IMR-90 (cell line): ENCODE measurements around the gene TSR3. TPM values are rescaled to one million over a fixed set of nuclear protein-coding genes. Genes with fewer than 3 reads are reported as not detected.

Experiments used
- ATAC-seq: fragments of 200-7000 bp; cut with Tn5 transposase; 2 replicates; pipeline ENCODE4 v1.9.1; 2020; ENCODE audit warnings: low read depth, mild to moderate bottlenecking, moderate library complexity
- BruUV-seq: library from RNA; stranded (reverse); fragments of 400-500 nt; replicated peaks from 2 replicates; lab custom pipeline; 2021; lab: Mats Ljungman, UMichigan
- CTCF ChIA-PET: fragments of 300-600 bp; formaldehyde crosslinking; extraction: SDS; loops from one replicate; lab custom pipeline; 2021; ENCODE audit warnings: antibody characterized with exemption; lab: Yijun Ruan, JAX
- POLR2A ChIA-PET: fragments of 300-600 bp; sonication (Branson Sonifier 250); formaldehyde crosslinking; loops from one replicate; lab custom pipeline; 2022; ENCODE audit warnings: antibody characterized with exemption; ENCODE audit not compliant: unreplicated experiment; lab: Charles Lee
- DNase-seq: peaks from one replicate; pipeline ENCODE4 v3.0.0; 2013
- H2AFZ ChIP-seq: replicated peaks from 2 replicates; pipeline ENCODE3; 2013; ENCODE audit warnings: low read length, mild to moderate bottlenecking; ENCODE audit not compliant: poor library complexity
- H2AK5ac ChIP-seq: 2 replicates; pipeline ENCODE4 v1.6.1; 2013; ENCODE audit warnings: low read depth, low read length, inconsistent platforms
- H2AK9ac ChIP-seq: replicated peaks from 2 replicates; pipeline ENCODE3; 2013; ENCODE audit warnings: mild to moderate bottlenecking, low read depth, low read length, moderate library complexity; ENCODE audit not compliant: poor library complexity
- H2BK120ac ChIP-seq: 2 replicates; pipeline ENCODE4 v1.6.1; 2013; ENCODE audit warnings: low read depth, low read length, inconsistent platforms
- H2BK15ac ChIP-seq: 3 replicates; pipeline ENCODE4 v1.6.1; 2013; ENCODE audit warnings: low read depth, low read length, inconsistent platforms
- H2BK20ac ChIP-seq: 2 replicates; pipeline ENCODE4 v1.6.1; 2013; ENCODE audit warnings: low read depth, mild to moderate bottlenecking, inconsistent platforms, low read length, moderate library complexity
- H2BK5ac ChIP-seq: 2 replicates; pipeline ENCODE4 v1.6.1; 2013; ENCODE audit warnings: mild to moderate bottlenecking, low read depth, low read length, inconsistent platforms; ENCODE audit not compliant: poor library complexity, severe bottlenecking
- H3K14ac ChIP-seq: replicated peaks from 2 replicates; pipeline ENCODE4 v1.6.1; 2013; ENCODE audit warnings: low read depth, low read length, inconsistent platforms
- H3K18ac ChIP-seq: 2 replicates; pipeline ENCODE4 v1.6.1; 2013; ENCODE audit warnings: low read depth, low read length, control low read depth
- H3K23ac ChIP-seq: 2 replicates; pipeline ENCODE4 v1.6.1; 2013; ENCODE audit warnings: low read depth, low read length, inconsistent platforms
- H3K27ac ChIP-seq: 2 replicates; pipeline ENCODE4 v1.5.1; 2013; ENCODE audit warnings: mild to moderate bottlenecking, control low read depth, low read length; ENCODE audit not compliant: insufficient read depth
- H3K27me3 ChIP-seq: 2 replicates; pipeline ENCODE4 v1.6.1; 2013; ENCODE audit warnings: low read length; ENCODE audit not compliant: control insufficient read depth, insufficient read depth
- H3K36me3 ChIP-seq: 2 replicates; pipeline ENCODE4 v1.6.1; 2013; ENCODE audit warnings: low read length, mixed read lengths; ENCODE audit not compliant: control insufficient read depth, insufficient read depth
- H3K4ac ChIP-seq: 2 replicates; pipeline ENCODE4 v1.6.1; 2013; ENCODE audit warnings: low read depth, low read length, inconsistent platforms
- H3K4me1 ChIP-seq: 2 replicates; pipeline ENCODE4 v1.6.1; 2013; ENCODE audit warnings: low read length, mixed read lengths; ENCODE audit not compliant: control insufficient read depth, insufficient read depth
- H3K4me2 ChIP-seq: 2 replicates; pipeline ENCODE4 v1.6.1; 2013; ENCODE audit warnings: low read depth, mild to moderate bottlenecking, control low read depth, low read length, moderate library complexity
- H3K4me3 ChIP-seq: 2 replicates; pipeline ENCODE4 v1.5.1; 2013; ENCODE audit warnings: low read depth, mild to moderate bottlenecking, control low read depth, low read length, moderate library complexity; ENCODE audit not compliant: insufficient read depth
- H3K56ac ChIP-seq: 2 replicates; pipeline ENCODE4 v1.6.1; 2013; ENCODE audit warnings: low read length, inconsistent platforms; ENCODE audit not compliant: insufficient read depth; ENCODE audit errors: extremely low read depth
- H3K79me1 ChIP-seq, 2 experiments: 2 replicates each; pipeline ENCODE4 v1.6.1; 2013; ENCODE audit warnings: low read length in 2 of 2, inconsistent platforms in 1 of 2, low read depth in 1 of 2
- H3K9ac ChIP-seq: 2 replicates; pipeline ENCODE4 v1.6.1; 2013; ENCODE audit warnings: low read depth, low read length, control low read depth
- H3K9me1 ChIP-seq: 2 replicates; pipeline ENCODE4 v1.6.1; 2013; ENCODE audit warnings: low read length, inconsistent platforms; ENCODE audit not compliant: insufficient read depth
- H3K9me3 ChIP-seq: 2 replicates; pipeline ENCODE4 v1.6.1; 2013; ENCODE audit warnings: low read length; ENCODE audit not compliant: control insufficient read depth, insufficient read depth
- H4K20me1 ChIP-seq: 2 replicates; pipeline ENCODE4 v1.6.1; 2013; ENCODE audit warnings: low read length, inconsistent platforms; ENCODE audit not compliant: insufficient read depth
- H4K5ac ChIP-seq: 2 replicates; pipeline ENCODE4 v1.6.1; 2013; ENCODE audit warnings: mild to moderate bottlenecking, low read depth, low read length, control low read depth
- H4K8ac ChIP-seq, 2 experiments: 2 replicates each; pipeline ENCODE4 v1.6.1; 2013; ENCODE audit warnings: low read depth in 2 of 2, low read length in 2 of 2, control low read depth in 1 of 2, inconsistent platforms in 1 of 2
- H4K91ac ChIP-seq: 2 replicates; pipeline ENCODE4 v1.6.1; 2013; ENCODE audit warnings: low read depth, low read length, inconsistent platforms; ENCODE audit not compliant: insufficient read depth
- MAZ ChIP-seq: IDR thresholded peaks from 2 replicates; pipeline ENCODE4 v1.6.1; 2012; ENCODE audit warnings: low read depth, mild to moderate bottlenecking, low read length, improper control_type of control experiment, moderate library complexity, borderline replicate concordance
- RFX5 ChIP-seq: IDR thresholded peaks from 2 replicates; pipeline ENCODE4 v1.8.0; 2012; ENCODE audit warnings: low read depth, mild to moderate bottlenecking, low read length, moderate library complexity
- WGBS, 2 experiments: methylation state at CpG; one replicate each; pipeline versions ENCODE4 v1.1.5 to v1.1.7; 2013; ENCODE audit warnings: missing lambda C conversion rate in 2 of 2; ENCODE audit not compliant: insufficient read length in 1 of 2; ENCODE audit errors: extremely low coverage in 2 of 2; 5-methylcytosine and 5-hydroxymethylcytosine counted together
- dilution Hi-C: fragments of 300-500 bp; cut with HindIII; formaldehyde crosslinking; loops from one replicate; pipeline ENCODE4 v1.14.3; 2018; ENCODE audit warnings: low sequenced_read_pairs; ENCODE audit not compliant: unreplicated experiment
- in situ Hi-C: fragments of 300-500 bp; cut with MboI; formaldehyde crosslinking; loops from 3 replicates; pipeline ENCODE4 v1.14.3; 2019; ENCODE audit warnings: low sequenced_read_pairs, inconsistent platforms, mixed read lengths
- intact Hi-C: fragments of 100-400 bp; cut with micrococcal nuclease; formaldehyde crosslinking; loops from 2 replicates; pipeline ENCODE4 v1.10.0; 2022
- polyA plus RNA-seq, 3 experiments: library from polyadenylated mRNA; depleted of rRNA; stranded (reverse); fragments of >200 nt; gene quantifications; 2 replicates each; pipeline ENCODE4 v1.2.3, GENCODE V29; 2012; ENCODE audit warnings: low replicate concordance in 1 of 3
- total RNA-seq: library from RNA; depleted of rRNA; stranded (reverse); fragments of >200 nt; gene quantifications from 2 replicates; pipeline ENCODE4 v1.2.3, GENCODE V29; 2012

The TSR3 gene
- total and polyA plus RNA-seq, 2 of the 4 experiments (the other 2 are of a cell fraction): 38.0 to 52.9 TPM

- dilution Hi-C loops (no loop called here), intact Hi-C loops (no loop called here), in situ Hi-C loops (no loop called here)
- Histone ChIP-seq H3K9ac (no peak overlapping the region), H3K4me2 (no peak overlapping the region; the same call in 1 of the 2 replicates), H3K9me1 (no peaks in the 10 kb centered on the region), H2BK20ac (0 out of 2 replicates have a peak overlapping the region, but pooled peaks have one; percentile 20), H4K91ac (peak overlapping the region; percentile 11), H4K8ac (peak overlapping the region in 1 of 2 experiments; percentile 59; a peak in 1 of 4 replicates), H3K79me1 (no peaks in the 10 kb centered on the region), H3K9me3 (peaks cover 3% of the 10 kb centered on the region; the same call in 1 of the 2 replicates), H3K4me3 (no peak overlapping the region), H3K23ac (peak overlapping the region; percentile 12; the same call in 1 of the 2 replicates), H3K27ac (no peak overlapping the region), H2AK5ac (no peak overlapping the region), H4K20me1 (no peaks in the 10 kb centered on the region; the same call in 1 of the 2 replicates), H2BK5ac (no peak overlapping the region), H2AFZ (peak overlapping the region; percentile 82), H2BK15ac (peak overlapping the region; percentile 74; the same call in 1 of the 3 replicates), H3K18ac (no peak overlapping the region), H3K4ac (peak overlapping the region; percentile 49; the same call in 1 of the 2 replicates), H3K56ac (no peak overlapping the region), H2AK9ac (no peak overlapping the region), H4K5ac (no peak overlapping the region), H2BK120ac (peak overlapping the region; percentile 46; the same call in 1 of the 2 replicates), H3K4me1 (peaks cover 7% of the 10 kb centered on the region), H3K14ac (0 out of 2 replicates have a peak overlapping the region, but pooled peaks have one; percentile 52), H3K27me3 (peaks cover 55% of the 10 kb centered on the region), H3K36me3 (no peaks in the 10 kb centered on the region; the same call in 1 of the 2 replicates)
- ChIA-PET POLR2A (no interaction called here), CTCF (no interaction called here)
- TF ChIP-seq RFX5: no peak
- TF ChIP-seq MAZ: 0 out of 2 replicates have a peak, but pooled peaks have one; percentile 22
- ATAC-seq: peak; percentile 22
- 6% methylated on average over 13 of the region's 34 CpGs; no CpG with 5 or more reads in 1 of the 2 experiments for WGBS, 2 experiments
- BruUV-seq: no TSS peak
- DNase-seq: peak; percentile 30
Measured at GRCh38 chr16:1331712-1332617, 19.7 kb downstream of the TSR3 start.
